Activated CD8-positive, alpha-beta memory T cell treated with anti-CD3 and anti-CD28 coated beads, Interleukin-2, amount 50 U/mL, for 4 hours (primary cell): ENCODE data around the gene SPTLC2.

ENCODE experiments used
- DNase-seq: peaks from one replicate; pipeline ENCODE4 v3.0.0-alpha.2; 2020

Gene SPTLC2

DNA sequence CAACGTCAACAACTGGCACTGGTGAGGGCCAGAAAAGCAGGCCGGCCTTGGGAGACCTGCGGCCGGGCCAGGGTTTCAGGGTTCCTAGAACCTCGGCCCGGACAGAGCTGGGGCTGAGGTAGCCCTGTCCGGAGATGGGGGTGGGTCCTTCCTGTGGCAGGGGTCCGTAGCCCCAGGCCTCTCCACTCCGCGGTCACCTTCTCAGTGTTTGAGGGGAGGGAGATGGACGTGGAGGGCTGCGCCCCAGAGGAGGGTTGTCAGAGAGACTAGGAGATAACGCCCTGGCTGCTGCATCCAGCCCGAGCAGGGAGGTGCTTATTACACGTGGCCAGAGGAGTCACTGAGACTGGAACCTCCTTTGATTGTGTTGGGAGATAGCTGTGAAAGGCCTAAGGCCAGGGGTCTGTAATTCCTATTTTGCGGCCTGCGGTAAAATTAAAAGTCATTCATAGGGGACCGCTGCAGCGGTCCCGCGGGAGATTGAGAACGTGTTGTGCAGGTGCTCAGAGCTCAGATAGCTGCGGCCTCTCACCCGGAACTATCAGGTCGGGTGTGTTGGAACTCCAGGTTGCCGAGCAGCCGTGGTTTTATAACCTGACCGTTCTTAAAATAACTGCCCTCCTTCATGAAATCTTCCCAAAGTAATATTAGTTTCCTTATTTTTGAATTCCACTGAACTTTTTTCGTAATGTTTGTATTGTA, 158.0 kb downstream of the SPTLC2 start:
- peak; percentile 37 for DNase-seq

DNA sequence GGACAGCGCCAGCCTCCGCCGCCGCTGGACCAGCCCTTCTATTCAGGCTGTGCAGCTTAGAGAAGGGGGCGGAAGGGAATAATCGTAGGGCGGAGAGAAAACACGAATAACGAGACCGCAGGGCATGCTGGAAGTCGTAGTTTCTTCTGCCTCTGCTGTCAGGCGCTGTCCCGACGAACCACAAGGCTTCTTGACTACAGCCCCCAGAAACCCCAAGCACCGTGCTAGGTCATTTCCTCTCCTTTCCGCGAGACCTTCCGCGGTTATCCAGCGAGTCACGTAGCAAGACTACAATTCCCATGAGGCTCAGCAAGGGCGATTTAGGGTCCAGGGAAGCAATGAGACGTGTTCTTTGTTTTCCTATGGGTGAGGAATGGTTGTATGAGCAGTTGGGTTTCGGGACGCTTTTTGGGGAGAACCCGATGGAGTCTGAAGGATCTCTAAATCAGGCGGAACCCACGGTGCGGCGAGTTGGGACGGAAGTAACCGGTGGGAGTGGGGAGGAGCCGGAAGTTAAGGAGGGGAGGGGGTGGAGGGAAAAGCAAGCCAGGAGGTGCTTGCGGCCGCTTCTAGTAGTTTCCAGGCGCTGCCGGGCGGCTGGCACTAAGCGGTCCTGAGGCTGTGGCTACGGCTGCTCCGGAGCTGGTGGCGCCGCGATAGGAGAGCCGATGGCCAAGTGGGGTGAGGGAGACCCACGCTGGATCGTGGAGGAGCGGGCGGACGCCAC, 158.8 kb downstream of the SPTLC2 start, which contains the start of the genes AHSA1 and VIPAS39:
Gene AHSA1 (plus strand): TSS at position 572 of the 727 bp plus-strand sequence. CDS start 97 bp downstream, at position 669.
Gene VIPAS39 (minus strand): TSS at position 80 of the 727 bp plus-strand sequence. CDS start 3,499 bp downstream, outside the sequence.
- DNase-seq = peak; percentile 89

DNA sequence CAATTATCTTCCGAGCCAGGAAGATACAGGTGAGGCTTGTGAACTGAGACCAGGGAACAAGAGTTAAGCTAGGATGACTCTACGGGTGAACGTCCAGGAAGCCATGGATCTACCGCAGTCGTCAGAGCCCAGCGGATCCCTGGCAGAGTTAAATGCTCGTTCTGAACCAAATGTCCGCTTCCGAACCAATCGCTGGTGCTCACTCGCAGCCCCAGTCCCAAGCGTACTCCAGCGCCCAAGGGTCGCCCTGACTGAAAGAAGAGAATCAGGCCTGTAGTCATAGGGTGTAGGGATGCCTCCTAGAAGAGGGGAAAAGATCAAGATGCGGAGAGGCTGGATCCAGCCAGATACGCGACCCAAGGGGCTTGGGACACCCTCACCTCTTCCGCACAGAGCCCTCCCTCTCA, 159.3 kb downstream of the SPTLC2 start:
- no peak for DNase-seq
